ENCODE measurements around the gene ZNF883.

ZNF883 gene

DNA sequence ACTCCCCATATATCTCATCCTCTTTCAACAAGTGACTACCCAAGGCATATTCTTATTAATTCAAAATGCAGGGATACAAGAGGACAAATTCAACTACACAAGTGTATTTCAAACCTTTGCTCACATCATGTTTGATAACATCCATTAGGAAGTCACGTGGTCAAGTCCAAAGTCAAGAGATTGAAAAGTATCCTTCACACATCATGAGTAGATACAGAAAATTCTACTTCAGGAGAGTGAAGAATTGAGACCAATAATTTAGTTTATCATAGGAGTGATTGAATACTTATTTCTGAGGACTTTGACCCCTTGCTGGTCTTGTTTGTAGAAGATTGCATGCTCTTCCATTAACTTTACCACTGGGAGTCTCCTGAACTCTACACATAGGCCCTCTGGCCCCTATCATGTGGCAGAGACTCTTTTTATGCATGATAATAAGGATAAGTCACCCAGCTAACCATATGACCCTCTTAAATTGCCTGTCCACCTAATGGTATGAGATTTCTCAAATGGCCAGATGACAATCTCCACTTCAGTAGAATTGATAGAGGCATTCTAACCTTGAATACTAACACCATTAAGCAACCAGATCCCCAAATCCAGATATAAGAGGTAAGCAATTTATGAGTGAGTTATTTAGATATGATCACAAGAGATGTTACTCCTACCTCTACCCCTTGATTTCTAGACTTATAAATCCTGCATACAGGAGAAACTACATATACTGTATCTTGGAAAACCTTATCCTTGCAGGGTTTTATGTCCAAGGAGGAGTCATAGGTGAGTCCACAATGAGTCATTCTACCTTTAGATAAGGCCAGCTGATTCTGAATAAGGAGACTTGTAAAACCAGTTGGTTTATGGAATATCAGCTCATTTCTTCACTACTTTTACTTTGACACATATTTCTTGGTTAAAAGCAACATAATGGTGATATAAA lies 94.7 kb downstream of the ZNF883 start:
- DNase-seq = no peak

DNA sequence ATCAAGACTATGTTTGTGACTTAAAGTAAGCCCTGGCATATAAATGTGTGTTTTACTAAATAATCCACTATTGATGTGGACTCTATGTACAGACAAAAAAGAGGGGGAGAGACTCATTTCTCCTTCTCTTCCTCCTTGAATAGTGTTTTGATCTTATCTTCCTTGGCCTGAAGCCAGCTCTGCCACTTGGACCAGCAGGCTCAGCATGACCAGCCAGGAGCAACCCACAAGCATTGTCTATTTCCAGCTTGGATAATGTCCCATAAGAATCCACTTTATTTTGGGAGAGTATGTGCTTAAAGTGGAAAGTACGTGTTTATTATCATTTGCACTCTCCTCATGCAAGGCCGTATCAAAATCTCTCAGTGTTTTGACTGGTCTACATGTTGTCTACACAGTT lies 97.5 kb downstream of the ZNF883 start:
- DNase-seq = no peak

DNA sequence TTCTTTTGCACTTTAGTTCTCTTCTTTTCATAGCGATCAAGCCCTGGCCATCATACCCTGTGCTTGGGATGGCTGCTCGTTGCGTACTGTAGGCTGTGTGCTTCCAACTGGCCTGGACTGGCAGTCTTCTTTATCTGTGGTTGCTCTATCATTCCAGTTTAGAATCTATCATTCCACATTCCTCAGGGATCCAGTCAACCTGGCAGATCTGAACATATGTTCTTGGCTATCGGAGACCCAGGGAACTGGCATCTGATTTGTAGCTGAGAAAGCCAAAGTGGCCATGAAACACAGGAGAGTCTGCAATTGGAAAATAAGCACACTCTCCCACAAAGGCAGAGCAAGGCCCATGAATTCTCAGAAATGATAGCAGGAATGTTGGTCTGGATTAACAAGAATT lies 98.7 kb downstream of the ZNF883 start:
- no peak for DNase-seq

DNA sequence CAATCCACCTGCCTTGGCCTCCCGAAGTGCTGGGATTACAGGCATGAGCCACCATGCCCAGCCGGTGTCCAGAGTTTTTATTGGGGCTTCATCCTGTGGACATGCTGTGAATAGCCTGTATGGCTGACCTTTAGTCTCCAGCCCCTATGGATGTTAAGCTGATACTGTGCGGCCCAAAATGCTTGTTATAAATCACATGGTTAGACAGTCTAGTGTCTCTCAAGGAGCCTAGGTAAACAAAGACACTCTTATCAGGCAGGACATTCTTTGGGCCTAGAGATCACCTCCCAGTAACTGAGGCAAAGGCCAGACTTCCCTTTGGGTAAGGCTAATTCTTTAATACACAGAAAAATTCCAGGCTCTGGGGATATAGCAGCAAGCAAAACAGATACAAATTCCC lies 99.4 kb downstream of the ZNF883 start:
- DNase-seq = no peak

DNA sequence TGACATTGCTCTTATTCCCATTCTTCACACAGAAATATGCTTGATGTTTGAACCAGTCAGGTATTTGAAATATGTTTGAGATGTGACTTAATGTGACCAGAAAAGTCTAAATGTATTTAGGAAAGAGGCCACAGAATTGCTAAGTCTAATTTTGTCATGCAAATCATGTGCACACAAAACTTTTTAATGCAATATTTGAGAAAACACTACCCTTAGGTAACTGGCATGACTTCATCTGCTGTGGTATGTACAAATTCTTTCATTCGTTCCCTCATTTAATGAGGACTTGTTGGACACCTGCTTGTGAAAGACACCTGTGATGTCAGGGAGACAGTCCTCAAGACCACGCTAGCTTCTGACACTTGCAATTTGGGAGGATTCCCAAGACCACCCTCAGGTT lies 100.3 kb downstream of the ZNF883 start:
- DNase-seq = no peak

Data from RPMI8226 (cell line).